ENCODE results near the gene BRF1.

The BRF1 gene

DNA sequence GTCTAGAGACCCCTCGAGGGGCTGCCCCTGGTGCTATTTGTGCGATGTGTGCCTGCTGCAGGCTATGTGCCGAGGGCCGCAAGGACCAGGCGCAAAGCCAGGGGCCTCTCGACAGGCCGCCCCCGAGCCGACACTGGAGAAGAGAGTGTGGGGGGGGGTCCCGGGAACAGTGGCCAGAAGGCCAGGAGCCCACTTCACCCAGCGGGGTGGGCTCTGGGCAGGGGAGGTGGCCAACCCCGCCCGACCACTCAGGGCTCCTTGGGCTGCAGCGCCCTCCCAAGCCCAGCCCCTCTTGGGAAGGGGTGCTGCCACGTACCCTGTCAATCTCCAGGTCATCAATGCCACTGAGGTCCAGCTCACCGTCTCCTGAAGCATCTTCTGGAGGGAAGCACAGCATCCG, 81.0 kb downstream of the BRF1 start:
- Mint-ChIP-seq H3K36me3 (ENCODE audit: low read depth) (peaks cover 41% of the 10 kb centered on the region), H3K27me3 (ENCODE audit: low read depth) (no peaks in the 10 kb centered on the region), H3K27ac (no peak overlapping the region), H3K9me3 (no peaks in the 10 kb centered on the region), H3K4me1 (peaks cover 6% of the 10 kb centered on the region), H3K4me3 (no peak overlapping the region)
- TF ChIP-seq, protein P1, sequence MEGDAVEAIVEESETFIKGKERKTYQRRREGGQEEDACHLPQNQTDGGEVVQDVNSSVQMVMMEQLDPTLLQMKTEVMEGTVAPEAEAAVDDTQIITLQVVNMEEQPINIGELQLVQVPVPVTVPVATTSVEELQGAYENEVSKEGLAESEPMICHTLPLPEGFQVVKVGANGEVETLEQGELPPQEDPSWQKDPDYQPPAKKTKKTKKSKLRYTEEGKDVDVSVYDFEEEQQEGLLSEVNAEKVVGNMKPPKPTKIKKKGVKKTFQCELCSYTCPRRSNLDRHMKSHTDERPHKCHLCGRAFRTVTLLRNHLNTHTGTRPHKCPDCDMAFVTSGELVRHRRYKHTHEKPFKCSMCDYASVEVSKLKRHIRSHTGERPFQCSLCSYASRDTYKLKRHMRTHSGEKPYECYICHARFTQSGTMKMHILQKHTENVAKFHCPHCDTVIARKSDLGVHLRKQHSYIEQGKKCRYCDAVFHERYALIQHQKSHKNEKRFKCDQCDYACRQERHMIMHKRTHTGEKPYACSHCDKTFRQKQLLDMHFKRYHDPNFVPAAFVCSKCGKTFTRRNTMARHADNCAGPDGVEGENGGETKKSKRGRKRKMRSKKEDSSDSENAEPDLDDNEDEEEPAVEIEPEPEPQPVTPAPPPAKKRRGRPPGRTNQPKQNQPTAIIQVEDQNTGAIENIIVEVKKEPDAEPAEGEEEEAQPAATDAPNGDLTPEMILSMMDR (IDR thresholded peaks at IDR 0.05; ENCODE audit: unreplicated experiment in 3 of 3): no peak

DNA sequence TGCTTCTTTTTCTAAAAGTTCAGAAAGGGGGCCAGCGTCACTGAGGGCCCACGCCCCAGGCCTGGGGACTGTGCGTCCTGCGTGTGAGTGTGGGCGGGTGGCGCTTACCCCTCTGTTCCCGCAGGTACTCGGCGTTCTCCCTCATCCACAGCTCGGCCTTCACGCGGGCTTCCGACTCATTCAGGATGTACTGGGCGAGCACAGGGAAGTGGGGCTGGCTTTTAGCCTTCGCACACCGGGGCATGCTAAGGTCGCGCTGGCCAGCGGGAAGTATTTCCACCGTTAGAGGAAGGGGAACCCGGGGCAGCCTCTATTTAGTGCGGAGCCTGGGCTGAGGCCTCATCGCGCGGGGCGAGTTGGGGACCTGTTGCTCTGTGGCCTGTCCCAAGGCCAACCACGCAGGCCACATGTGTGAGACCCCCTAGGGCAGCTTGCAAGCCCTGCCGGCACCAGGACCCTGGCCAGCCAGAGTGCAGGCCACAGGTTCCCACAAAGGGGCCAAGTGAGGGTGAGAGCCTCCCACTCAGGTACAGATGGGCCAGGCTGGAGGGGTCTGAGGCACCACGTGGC, 81.7 kb downstream of the BRF1 start:
- Mint-ChIP-seq H3K27ac (no peak overlapping the region), H3K9me3 (no peaks in the 10 kb centered on the region), H3K36me3 (ENCODE audit: low read depth) (peaks cover 41% of the 10 kb centered on the region), H3K4me3 (no peak overlapping the region), H3K27me3 (ENCODE audit: low read depth) (no peaks in the 10 kb centered on the region), H3K4me1 (peaks cover 6% of the 10 kb centered on the region)
- TF ChIP-seq, protein P1 (IDR thresholded peaks at IDR 0.05; ENCODE audit: unreplicated experiment in 3 of 3): no peak

DNA sequence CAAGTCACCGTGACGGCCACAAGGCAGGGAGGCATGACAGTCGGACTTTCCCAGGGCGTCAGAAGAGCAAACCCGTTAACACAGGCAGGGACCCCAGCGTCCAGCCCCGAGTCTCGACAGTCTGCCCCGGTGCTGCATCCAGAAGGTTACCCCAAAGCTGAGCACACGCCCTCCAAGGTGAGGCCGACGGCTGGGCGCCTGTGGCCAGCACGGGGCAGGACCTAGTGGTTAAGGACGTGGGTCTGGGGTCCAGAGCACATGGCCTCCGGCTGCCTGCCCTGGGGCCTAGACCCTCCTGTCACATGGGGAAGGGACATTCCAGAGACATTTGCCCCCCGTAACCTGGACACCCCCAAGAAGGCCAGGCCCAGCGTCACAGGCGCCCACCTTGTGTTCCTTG, 82.2 kb downstream of the BRF1 start:
- Mint-ChIP-seq H3K36me3 (ENCODE audit: low read depth) (peaks cover 41% of the 10 kb centered on the region), H3K9me3 (no peaks in the 10 kb centered on the region), H3K27ac (no peak overlapping the region), H3K4me1 (peaks cover 6% of the 10 kb centered on the region), H3K4me3 (no peak overlapping the region), H3K27me3 (ENCODE audit: low read depth) (no peaks in the 10 kb centered on the region)
- TF ChIP-seq, protein P1 (IDR thresholded peaks at IDR 0.05; ENCODE audit: unreplicated experiment in 3 of 3): no peak

DNA sequence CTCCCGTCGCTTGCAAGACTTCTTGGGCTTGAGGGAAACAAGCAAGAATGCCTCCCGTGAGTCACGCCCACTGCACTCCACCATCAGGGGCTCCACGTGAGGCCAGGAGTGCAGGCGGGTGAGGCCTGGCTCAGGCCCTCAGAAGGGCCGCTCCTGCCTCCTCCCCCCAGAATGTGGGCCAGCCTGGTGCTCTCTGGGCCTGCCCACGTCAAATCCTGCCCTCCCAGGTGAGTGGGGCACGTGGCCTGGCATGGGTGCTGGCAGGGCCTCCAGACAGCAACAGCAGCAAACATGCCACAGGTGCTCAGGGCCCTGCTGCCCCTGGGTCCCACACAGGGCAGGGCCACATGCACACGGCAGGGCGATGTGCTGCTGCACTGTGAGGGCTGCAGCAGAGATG, 83.0 kb downstream of the BRF1 start:
- H3K27ac Mint-ChIP-seq: no peak overlapping the region
- H3K4me3 Mint-ChIP-seq: no peak overlapping the region
- peaks cover 13% of the 10 kb centered on the region for H3K4me1 Mint-ChIP-seq
- peaks cover 34% of the 10 kb centered on the region for H3K36me3 Mint-ChIP-seq (ENCODE audit: low read depth)
- peaks cover 3% of the 10 kb centered on the region for H3K27me3 Mint-ChIP-seq (ENCODE audit: low read depth)
- TF ChIP-seq, protein P1 (IDR thresholded peaks at IDR 0.05; ENCODE audit: unreplicated experiment in 3 of 3): no peak
- H3K9me3 Mint-ChIP-seq: no peaks in the 10 kb centered on the region

DNA sequence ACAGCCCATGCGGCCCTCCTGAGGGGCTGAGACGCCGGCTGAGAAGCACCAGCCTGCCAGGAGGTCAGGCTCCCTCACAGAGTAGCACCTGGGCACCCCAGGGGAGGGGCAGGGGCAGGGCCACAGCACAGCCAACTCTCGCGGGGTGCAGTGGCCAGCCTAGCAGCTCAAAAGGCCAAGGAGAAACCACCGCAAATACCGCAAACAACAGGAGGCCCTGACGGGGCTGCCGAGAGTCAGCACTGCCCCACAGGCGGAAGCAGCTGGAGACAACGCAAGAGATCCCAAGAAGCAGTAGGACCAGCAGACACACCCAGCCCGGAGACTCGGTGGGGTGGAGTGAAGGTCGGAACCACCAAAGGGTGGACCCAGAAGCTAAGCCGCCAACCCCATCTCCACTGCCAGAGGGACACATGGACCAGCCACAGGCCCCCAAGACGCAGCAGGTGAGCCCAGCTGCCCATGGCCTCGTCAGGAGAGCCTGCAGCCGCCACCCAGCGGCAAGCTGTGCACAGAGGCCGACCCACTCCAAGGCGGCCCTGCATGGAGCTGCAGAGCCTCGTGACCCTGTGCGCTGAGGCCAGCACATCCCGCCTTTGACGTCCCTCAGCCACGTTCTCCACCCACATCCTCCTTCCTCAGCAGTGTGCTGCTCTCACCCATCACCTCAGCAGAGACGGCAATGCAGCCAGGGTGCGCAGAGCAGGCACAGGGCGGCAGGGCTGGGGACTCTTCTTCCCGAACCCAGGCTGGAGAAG, 84.1 kb downstream of the BRF1 start:
- no peak overlapping the region for H3K27ac Mint-ChIP-seq
- H3K9me3 Mint-ChIP-seq: no peaks in the 10 kb centered on the region
- H3K4me1 Mint-ChIP-seq: peaks cover 20% of the 10 kb centered on the region
- peaks cover 26% of the 10 kb centered on the region for H3K36me3 Mint-ChIP-seq (ENCODE audit: low read depth)
- H3K4me3 Mint-ChIP-seq: no peak overlapping the region
- TF ChIP-seq, protein P1 (IDR thresholded peaks at IDR 0.05; ENCODE audit: unreplicated experiment in 3 of 3): no peak
- peaks cover 3% of the 10 kb centered on the region for H3K27me3 Mint-ChIP-seq (ENCODE audit: low read depth)

DNA sequence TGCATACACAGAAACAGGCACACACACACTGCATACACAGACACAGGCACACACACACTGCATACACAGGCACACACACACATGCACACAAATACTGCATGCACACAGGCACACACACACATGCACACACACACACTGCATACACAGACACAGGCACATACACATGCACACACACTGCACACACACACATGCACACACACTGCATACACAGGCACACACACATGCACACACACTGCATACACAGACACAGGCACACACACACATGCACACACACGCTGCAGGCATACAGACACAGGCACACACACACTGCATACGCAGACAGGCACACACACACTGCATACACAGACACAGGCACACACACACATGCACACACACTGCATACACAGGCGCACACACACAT, 85.2 kb downstream of the BRF1 start:
- TF ChIP-seq, protein P1 (IDR thresholded peaks at IDR 0.05; ENCODE audit: unreplicated experiment in 3 of 3): no peak
- peaks cover 23% of the 10 kb centered on the region for H3K36me3 Mint-ChIP-seq (ENCODE audit: low read depth)
- no peak overlapping the region for H3K4me3 Mint-ChIP-seq
- H3K27me3 Mint-ChIP-seq (ENCODE audit: low read depth): peaks cover 3% of the 10 kb centered on the region
- no peak overlapping the region for H3K27ac Mint-ChIP-seq
- no peaks in the 10 kb centered on the region for H3K9me3 Mint-ChIP-seq
- peaks cover 20% of the 10 kb centered on the region for H3K4me1 Mint-ChIP-seq
